Suppressor macrophage treated with lipopolysaccharide for 1 hour (primary cell): ENCODE measurements around the gene INTS14.
"Not testable (repeated sequence)": the region's sequence is repeated elsewhere in the genome, so short reads cannot be mapped to it uniquely, and the experiment has no call there.

Experiments used
- DNase-seq, 3 donors: peaks; one replicate each; pipeline ENCODE4 v3.0.0-alpha.2; 2020 to 2022

Gene INTS14

GRCh38 chr15:65578904-65579728 is 31.8 kb downstream of the INTS14 start:
- DNase-seq: no peak

GRCh38 chr15:65577129-65577996 is 33.6 kb downstream of the INTS14 start:
- DNase-seq: peak in 1 of 3 donors; percentile 3

- no peak for DNase-seq
These were observed 34.3 kb downstream of the INTS14 start for GRCh38 chr15:65576664-65577063.

- peak; percentile 16 to 40 (median 29) for DNase-seq
These were observed 39.0 kb downstream of the INTS14 start for GRCh38 chr15:65571971-65572370.

- DNase-seq: no peak
These were observed 41.2 kb downstream of the INTS14 start for GRCh38 chr15:65569728-65570127.

- no peak for DNase-seq
These were observed 49.0 kb downstream of the INTS14 start for GRCh38 chr15:65561934-65562333.

- DNase-seq: no peak
These were observed 51.0 kb downstream of the INTS14 start for GRCh38 chr15:65559941-65560340.

GRCh38 chr15:65558997-65559760 is 51.8 kb downstream of the INTS14 start:
- DNase-seq: no peak

- DNase-seq: no peak
These were observed 52.6 kb downstream of the INTS14 start for GRCh38 chr15:65558336-65558735.

GRCh38 chr15:65556622-65557021 is 54.3 kb downstream of the INTS14 start:
- no peak for DNase-seq

GRCh38 chr15:65553691-65554090 is 57.2 kb downstream of the INTS14 start:
- no peak for DNase-seq

- not testable (repeated sequence) for DNase-seq
These were observed 58.1 kb downstream of the INTS14 start for GRCh38 chr15:65552851-65553250.

- no peak for DNase-seq
These were observed 59.7 kb downstream of the INTS14 start for GRCh38 chr15:65551183-65551582.

- DNase-seq: no peak
These were observed 60.2 kb downstream of the INTS14 start for GRCh38 chr15:65550681-65551098.

GRCh38 chr15:65549288-65549687 is 61.6 kb downstream of the INTS14 start:
- DNase-seq: not testable (repeated sequence)

- no peak for DNase-seq
These were observed 63.1 kb downstream of the INTS14 start for GRCh38 chr15:65547841-65548240.

- DNase-seq: no peak
These were observed 69.6 kb downstream of the INTS14 start for GRCh38 chr15:65541231-65541820.

- DNase-seq: no peak
These were observed 70.6 kb downstream of the INTS14 start for GRCh38 chr15:65540314-65540713.

- no peak for DNase-seq
These were observed 75.7 kb downstream of the INTS14 start for GRCh38 chr15:65535192-65535591.

- no peak for DNase-seq
These were observed 77.7 kb downstream of the INTS14 start for GRCh38 chr15:65533057-65533756.

GRCh38 chr15:65532738-65533051 is 78.2 kb downstream of the INTS14 start:
- DNase-seq: no peak
